ENCODE measurements around the gene ZNF133. TPM values are rescaled to one million over a fixed set of nuclear protein-coding genes. Genes with fewer than 3 reads are reported as not detected.

ZNF133 gene
- total RNA-seq, 1 donor from 2014 or later = 16.1 TPM

GRCh38 chr20:18360635-18361034 is 72.3 kb downstream of the ZNF133 start:
- no peak overlapping the region for H3K4me3 ChIP-seq (ENCODE audit: low read depth, low read length)
- no peak for TF ChIP-seq CTCF (conservative IDR thresholded peaks at IDR 0.05; ENCODE audit: low read depth, low read length)
- no peak for DNase-seq (ENCODE audit: low read depth)

GRCh38 chr20:18361678-18362077 is 73.4 kb downstream of the ZNF133 start:
- no peak for DNase-seq (ENCODE audit: low read depth)
- no peak for TF ChIP-seq CTCF (conservative IDR thresholded peaks at IDR 0.05; ENCODE audit: low read depth, low read length)
- no peak overlapping the region for H3K4me3 ChIP-seq (ENCODE audit: low read depth, low read length)

GRCh38 chr20:18362916-18363315 is 74.6 kb downstream of the ZNF133 start:
- no peak overlapping the region for H3K4me3 ChIP-seq (ENCODE audit: low read depth, low read length)
- DNase-seq (ENCODE audit: low read depth) = no peak
- no peak for TF ChIP-seq CTCF (conservative IDR thresholded peaks at IDR 0.05; ENCODE audit: low read depth, low read length)

- no peak for DNase-seq (ENCODE audit: low read depth)
- no peak for TF ChIP-seq CTCF (conservative IDR thresholded peaks at IDR 0.05; ENCODE audit: low read depth, low read length)
- no peak overlapping the region for H3K4me3 ChIP-seq (ENCODE audit: low read depth, low read length)
Observed at GRCh38 chr20:18363708-18364107, 75.4 kb downstream of the ZNF133 start.

GRCh38 chr20:18364768-18365167 is 76.4 kb downstream of the ZNF133 start:
- H3K4me3 ChIP-seq (ENCODE audit: low read depth, low read length) = no peak overlapping the region
- no peak for TF ChIP-seq CTCF (conservative IDR thresholded peaks at IDR 0.05; ENCODE audit: low read depth, low read length)
- no peak for DNase-seq (ENCODE audit: low read depth)

Other genes starting within 250 kb of the ZNF133 start
- 0.23 and 1.6 TPM in 2 replicates for gene OVOL2, start 230.6 kb upstream of the ZNF133 start, total RNA-seq
- 6.4 and 10.6 TPM in 2 replicates for gene KAT14, start 150.7 kb upstream of the ZNF133 start, total RNA-seq
- 17.4 and 24.1 TPM in 2 replicates for gene PET117, start 150.7 kb upstream of the ZNF133 start, total RNA-seq
- gene DZANK1, start 178.5 kb downstream of the ZNF133 start, total RNA-seq = 1.3 and 1.4 TPM in 2 replicates
- 6.8 and 22.7 TPM in 2 replicates for gene POLR3F, start 178.9 kb downstream of the ZNF133 start, total RNA-seq
- 9.3 and 21.1 TPM in 2 replicates for gene RBBP9, start 208.7 kb downstream of the ZNF133 start, total RNA-seq
- gene SEC23B, start 219.4 kb downstream of the ZNF133 start, total RNA-seq = 50.8 and 69.6 TPM in 2 replicates

All from epithelial cell of proximal tubule (primary cell).